Measurements from ENCODE around the gene SLC25A26.

The SLC25A26 gene

DNA sequence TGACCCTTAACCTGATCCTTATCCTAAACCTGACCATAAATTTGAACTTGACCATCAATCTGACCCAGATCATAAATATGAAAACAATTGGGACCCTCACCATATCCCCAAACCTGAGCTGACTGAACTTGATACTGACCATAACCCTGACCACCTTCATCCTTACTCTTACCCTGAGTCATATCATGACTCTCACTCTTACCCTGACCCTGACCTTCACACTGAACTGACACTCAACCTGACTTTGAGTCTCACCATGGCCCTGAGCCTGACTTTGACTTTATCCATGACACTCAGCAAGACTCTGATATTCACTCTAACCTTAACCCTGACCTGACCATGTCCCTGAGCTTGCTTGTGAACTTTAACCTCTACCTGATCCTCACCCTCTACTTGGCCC is 34.3 kb upstream of the SLC25A26 start:
- Histone ChIP-seq H3K4me2 (ENCODE audit: low read length) (no peak overlapping the region), H3K36me3 (ENCODE audit: control insufficient read depth, low read length) (no peaks in the 10 kb centered on the region), H3K79me2 (ENCODE audit: control insufficient read depth, low read length) (no peaks in the 10 kb centered on the region), H3K4me1 (ENCODE audit: control insufficient read depth, low read length) (no peaks in the 10 kb centered on the region), H4K20me1 (ENCODE audit: control insufficient read depth, insufficient read depth, low read depth, low read length) (no peaks in the 10 kb centered on the region), H3K4me3 (ENCODE audit: low read length) (no peak overlapping the region), H3F3A (ENCODE audit: control insufficient read depth, insufficient read depth) (no peaks in the 10 kb centered on the region), H3K27ac (ENCODE audit: low read depth, low read length) (no peak overlapping the region), H3K27me3 (ENCODE audit: control insufficient read depth, low read length) (no peaks in the 10 kb centered on the region), H3K9me3 (ENCODE audit: control insufficient read depth, insufficient read depth, low read length) (no peaks in the 10 kb centered on the region), H3K9me2 (replicated peaks; ENCODE audit: control insufficient read depth, low read length) (no peaks in the 10 kb centered on the region)
- TF ChIP-seq, protein P1, sequence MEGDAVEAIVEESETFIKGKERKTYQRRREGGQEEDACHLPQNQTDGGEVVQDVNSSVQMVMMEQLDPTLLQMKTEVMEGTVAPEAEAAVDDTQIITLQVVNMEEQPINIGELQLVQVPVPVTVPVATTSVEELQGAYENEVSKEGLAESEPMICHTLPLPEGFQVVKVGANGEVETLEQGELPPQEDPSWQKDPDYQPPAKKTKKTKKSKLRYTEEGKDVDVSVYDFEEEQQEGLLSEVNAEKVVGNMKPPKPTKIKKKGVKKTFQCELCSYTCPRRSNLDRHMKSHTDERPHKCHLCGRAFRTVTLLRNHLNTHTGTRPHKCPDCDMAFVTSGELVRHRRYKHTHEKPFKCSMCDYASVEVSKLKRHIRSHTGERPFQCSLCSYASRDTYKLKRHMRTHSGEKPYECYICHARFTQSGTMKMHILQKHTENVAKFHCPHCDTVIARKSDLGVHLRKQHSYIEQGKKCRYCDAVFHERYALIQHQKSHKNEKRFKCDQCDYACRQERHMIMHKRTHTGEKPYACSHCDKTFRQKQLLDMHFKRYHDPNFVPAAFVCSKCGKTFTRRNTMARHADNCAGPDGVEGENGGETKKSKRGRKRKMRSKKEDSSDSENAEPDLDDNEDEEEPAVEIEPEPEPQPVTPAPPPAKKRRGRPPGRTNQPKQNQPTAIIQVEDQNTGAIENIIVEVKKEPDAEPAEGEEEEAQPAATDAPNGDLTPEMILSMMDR (IDR thresholded peaks at IDR 0.05; ENCODE audit: low read depth, low read length, poor library complexity, severe bottlenecking): no peak
- TF ChIP-seq EZH2phosphoT487 (IDR thresholded peaks at IDR 0.05; ENCODE audit: borderline replicate concordance, low read length): no peak

DNA sequence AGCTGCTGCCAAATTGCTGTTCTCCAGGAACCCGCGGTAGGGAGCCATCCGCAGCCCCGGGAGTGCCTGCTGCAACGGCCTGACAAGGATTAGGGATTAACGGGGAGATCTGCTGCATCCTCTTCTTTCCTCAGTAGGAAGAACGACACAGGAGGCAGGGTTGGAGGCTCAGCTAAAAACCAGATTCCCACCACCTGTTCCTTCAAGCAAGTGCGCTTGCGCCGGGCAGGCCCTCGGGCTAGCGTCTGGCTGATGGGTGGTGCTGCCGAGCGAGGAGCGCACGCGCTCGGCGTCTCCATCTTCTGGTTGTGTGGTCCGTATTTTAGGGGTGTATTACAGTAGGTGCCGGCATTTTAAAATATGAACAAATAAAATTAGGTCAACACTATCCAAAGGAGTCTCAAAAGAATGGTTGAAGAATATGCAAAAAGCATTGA is 25.4 kb upstream of the SLC25A26 start:
- H3K9me3 ChIP-seq (ENCODE audit: control insufficient read depth, insufficient read depth, low read length): no peaks in the 10 kb centered on the region
- H3K36me3 ChIP-seq (ENCODE audit: control insufficient read depth, low read length): no peaks in the 10 kb centered on the region
- H4K20me1 ChIP-seq (ENCODE audit: control insufficient read depth, insufficient read depth, low read depth, low read length): no peaks in the 10 kb centered on the region
- H3K79me2 ChIP-seq (ENCODE audit: control insufficient read depth, low read length): no peaks in the 10 kb centered on the region
- no peak for TF ChIP-seq EZH2phosphoT487 (IDR thresholded peaks at IDR 0.05; ENCODE audit: borderline replicate concordance, low read length)
- TF ChIP-seq, protein P1 (IDR thresholded peaks at IDR 0.05; ENCODE audit: low read depth, low read length, poor library complexity, severe bottlenecking): no peak
- H3K4me1 ChIP-seq (ENCODE audit: control insufficient read depth, low read length): no peaks in the 10 kb centered on the region
- H3K4me3 ChIP-seq (ENCODE audit: low read length): no peak overlapping the region
- H3K9me2 ChIP-seq (replicated peaks; ENCODE audit: control insufficient read depth, low read length): no peaks in the 10 kb centered on the region
- H3F3A ChIP-seq (ENCODE audit: control insufficient read depth, insufficient read depth): no peaks in the 10 kb centered on the region
- H3K27ac ChIP-seq (ENCODE audit: low read depth, low read length): no peak overlapping the region
- H3K4me2 ChIP-seq (ENCODE audit: low read length): no peak overlapping the region
- H3K27me3 ChIP-seq (ENCODE audit: control insufficient read depth, low read length): peaks cover 8% of the 10 kb centered on the region; the same call in 1 of the 2 replicates

DNA sequence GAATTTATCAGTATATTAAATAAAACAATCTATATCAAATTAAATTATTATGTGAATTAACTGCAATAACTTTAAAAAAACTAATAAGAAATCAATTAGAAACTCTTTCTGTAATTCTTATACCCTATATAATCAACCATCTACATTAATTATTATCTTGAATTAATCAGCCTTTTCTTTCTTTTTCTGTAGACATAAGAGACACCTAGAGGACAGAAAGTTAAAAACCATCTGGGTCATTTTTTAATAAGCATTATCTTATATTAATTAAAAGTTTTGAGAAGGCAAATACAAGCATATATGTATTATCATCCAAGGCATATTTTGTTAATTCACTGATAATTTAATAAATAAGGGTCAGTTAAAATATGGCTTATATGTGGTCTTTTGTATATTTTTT is 24.2 kb upstream of the SLC25A26 start:
- no peaks in the 10 kb centered on the region for H3K9me2 ChIP-seq (replicated peaks; ENCODE audit: control insufficient read depth, low read length)
- no peaks in the 10 kb centered on the region for H3K9me3 ChIP-seq (ENCODE audit: control insufficient read depth, insufficient read depth, low read length)
- TF ChIP-seq EZH2phosphoT487 (IDR thresholded peaks at IDR 0.05; ENCODE audit: borderline replicate concordance, low read length): no peak
- TF ChIP-seq, protein P1 (IDR thresholded peaks at IDR 0.05; ENCODE audit: low read depth, low read length, poor library complexity, severe bottlenecking): no peak
- no peak overlapping the region for H3K4me3 ChIP-seq (ENCODE audit: low read length)
- no peaks in the 10 kb centered on the region for H3K36me3 ChIP-seq (ENCODE audit: control insufficient read depth, low read length)
- H3F3A ChIP-seq (ENCODE audit: control insufficient read depth, insufficient read depth): no peaks in the 10 kb centered on the region
- no peak overlapping the region for H3K27ac ChIP-seq (ENCODE audit: low read depth, low read length)
- H3K4me2 ChIP-seq (ENCODE audit: low read length): no peak overlapping the region
- H3K27me3 ChIP-seq (ENCODE audit: control insufficient read depth, low read length): peaks cover 8% of the 10 kb centered on the region; the same call in 1 of the 2 replicates
- no peaks in the 10 kb centered on the region for H3K79me2 ChIP-seq (ENCODE audit: control insufficient read depth, low read length)
- H3K4me1 ChIP-seq (ENCODE audit: control insufficient read depth, low read length): no peaks in the 10 kb centered on the region
- no peaks in the 10 kb centered on the region for H4K20me1 ChIP-seq (ENCODE audit: control insufficient read depth, insufficient read depth, low read depth, low read length)
